Kidney epithelial cell (primary cell): ENCODE measurements around the gene IQSEC3. TPM values are rescaled to one million over a fixed set of nuclear protein-coding genes. Genes with fewer than 3 reads are reported as not detected.

Experiments used
- DNase-seq: peaks from one replicate; pipeline ENCODE4 v3.0.0-alpha.2; 2010; ENCODE audit warnings: low read depth
- H3K27me3 ChIP-seq: 2 replicates; pipeline ENCODE4 v1.6.0; 2011; ENCODE audit warnings: low read length; ENCODE audit not compliant: control insufficient read depth, insufficient read depth
- H3K36me3 ChIP-seq: 2 replicates; pipeline ENCODE4 v1.5.1; 2011; ENCODE audit warnings: low read length; ENCODE audit not compliant: control insufficient read depth, insufficient read depth
- H3K4me3 ChIP-seq: 2 replicates; pipeline ENCODE4 v1.5.1; 2011; ENCODE audit warnings: low read depth, mild to moderate bottlenecking, control low read depth, low read length
- CTCF ChIP-seq: IDR thresholded peaks from 2 replicates; pipeline ENCODE4 v1.5.1; 2011; ENCODE audit warnings: mild to moderate bottlenecking, moderate library complexity, low read length, control low read depth, inconsistent platforms; ENCODE audit not compliant: insufficient read depth, poor library complexity, severe bottlenecking
- total RNA-seq: library from RNA; depleted of rRNA; stranded (reverse); fragments of >200 nt; gene quantifications from 2 replicates; pipeline ENCODE4 v1.2.3, GENCODE V29; 2015

Gene IQSEC3
- total RNA-seq, 1 donor from 2014 or later, result 1.0 TPM

DNA sequence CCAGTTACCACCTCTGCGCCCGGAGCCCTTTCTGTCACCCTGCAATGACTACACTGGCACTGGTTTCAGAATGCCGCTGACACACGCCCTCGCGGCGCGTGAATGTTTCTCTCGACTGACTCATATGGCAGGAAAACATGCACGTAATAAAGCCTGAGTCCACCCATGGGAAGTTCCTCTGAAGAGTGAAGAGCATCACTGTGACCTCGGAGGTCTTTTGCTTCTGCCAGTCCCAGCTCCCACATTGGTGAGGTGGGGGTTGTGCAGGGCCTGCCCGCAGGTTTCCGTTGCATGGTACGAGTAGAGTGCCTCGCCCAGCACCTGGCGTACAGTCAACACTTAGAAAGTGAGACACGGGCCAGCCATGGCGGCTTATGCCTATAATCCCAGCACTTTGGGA lies 158.4 kb downstream of the IQSEC3 start:
- no peak overlapping the region for H3K4me3 ChIP-seq
- H3K27me3 ChIP-seq, result peaks cover 21% of the 10 kb centered on the region
- TF ChIP-seq CTCF, result no peak
- no peak for DNase-seq
- H3K36me3 ChIP-seq, result no peaks in the 10 kb centered on the region

DNA sequence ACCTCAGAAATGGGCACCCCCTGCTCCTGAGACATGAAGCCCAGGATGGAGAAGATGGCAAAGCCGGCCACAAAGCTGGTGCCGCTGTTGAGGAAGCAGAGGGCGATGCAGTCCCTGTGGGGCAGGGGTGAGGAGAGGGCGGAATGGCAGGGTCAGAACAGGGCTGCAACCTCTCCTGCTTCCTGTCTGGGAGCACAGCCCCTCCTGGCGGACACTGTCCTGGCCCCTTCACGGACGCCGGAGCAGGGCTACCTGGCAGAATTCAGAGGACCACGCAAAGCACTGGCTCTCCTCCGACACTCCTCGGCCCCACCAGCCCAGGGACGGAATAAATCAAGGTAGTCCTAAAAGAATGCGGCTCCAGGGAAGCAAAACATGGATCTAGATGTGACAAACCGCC lies 159.8 kb downstream of the IQSEC3 start:
- no peaks in the 10 kb centered on the region for H3K36me3 ChIP-seq
- no peak for TF ChIP-seq CTCF
- DNase-seq, result no peak
- peaks cover 19% of the 10 kb centered on the region for H3K27me3 ChIP-seq
- H3K4me3 ChIP-seq, result no peak overlapping the region

DNA sequence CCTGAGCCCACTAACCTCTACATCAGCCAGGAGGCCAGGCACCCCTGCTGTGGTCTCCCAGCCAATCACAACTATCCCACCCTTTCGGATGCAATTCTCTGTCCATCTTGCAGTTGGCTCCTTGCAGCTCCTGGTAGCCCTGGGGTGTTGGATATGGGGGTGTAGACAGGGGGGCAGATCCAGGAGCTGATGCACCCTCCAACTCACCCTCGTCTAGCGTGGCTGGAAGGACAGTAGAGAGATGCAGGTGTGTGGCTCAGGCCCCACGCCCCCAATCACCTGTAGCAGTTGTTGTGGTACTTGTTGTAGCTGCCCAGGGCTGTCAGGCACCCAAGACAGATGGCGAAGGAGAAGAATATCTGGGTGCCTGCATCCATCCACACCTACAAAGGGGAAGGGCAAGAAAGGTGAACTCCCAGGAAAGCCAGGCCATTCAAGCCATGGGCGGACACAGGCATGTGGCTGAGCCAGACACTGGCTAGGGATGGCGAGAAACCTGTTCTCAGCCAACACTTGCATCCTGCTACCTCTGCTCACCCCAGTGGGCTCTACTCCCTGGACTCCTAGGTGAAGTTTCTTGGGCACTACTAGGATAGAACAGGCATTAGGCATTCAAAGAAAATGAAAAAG lies 160.8 kb downstream of the IQSEC3 start:
- no peak overlapping the region for H3K4me3 ChIP-seq
- TF ChIP-seq CTCF, result no peak
- no peaks in the 10 kb centered on the region for H3K36me3 ChIP-seq
- peaks cover 24% of the 10 kb centered on the region for H3K27me3 ChIP-seq
- no peak for DNase-seq

Other genes starting within 250 kb of the IQSEC3 start
- gene SLC6A12, start 147.4 kb downstream of the IQSEC3 start, total RNA-seq, result 2.1 TPM in 1 of 2 replicates, not detected in the other
- not detected in 2 replicates for gene SLC6A13, start 196.1 kb downstream of the IQSEC3 start, total RNA-seq